DOHH2 (cell line): ENCODE results near the gene NXF1.

Source experiments
- H3F3A ChIP-seq: fragments of 200-600 bp; sonication (generic), shearing (Covaris generic); 2 replicates; pipeline ENCODE4 v1.6.0; 2016; ENCODE audit warnings: antibody characterized with exemption, mild to moderate bottlenecking; ENCODE audit not compliant: control insufficient read depth, insufficient read depth
- H3K27ac ChIP-seq: fragments of 200-600 bp; sonication (generic); 2 replicates; pipeline ENCODE4 v1.5.1; 2014; ENCODE audit warnings: low read depth, mild to moderate bottlenecking, low read length, moderate library complexity
- H3K27me3 ChIP-seq: fragments of 200-600 bp; sonication (generic); 2 replicates; pipeline ENCODE4 v1.6.1; 2014; ENCODE audit warnings: mild to moderate bottlenecking, low read length, mixed read lengths; ENCODE audit not compliant: control insufficient read depth
- H3K36me3 ChIP-seq: fragments of 200-600 bp; sonication (generic); 2 replicates; pipeline ENCODE4 v1.6.1; 2014; ENCODE audit warnings: mild to moderate bottlenecking, low read length, moderate library complexity, mixed read lengths; ENCODE audit not compliant: control insufficient read depth
- H3K4me1 ChIP-seq: fragments of 200-600 bp; sonication (generic); 2 replicates; pipeline ENCODE4 v1.6.1; 2014; ENCODE audit warnings: mild to moderate bottlenecking, low read length, mixed read lengths; ENCODE audit not compliant: control insufficient read depth
- H3K4me2 ChIP-seq: fragments of 200-600 bp; sonication (generic); 2 replicates; pipeline ENCODE4 v1.6.0; 2014; ENCODE audit warnings: mild to moderate bottlenecking, low read length, moderate library complexity
- H3K4me3 ChIP-seq: fragments of 200-600 bp; sonication (generic); 2 replicates; pipeline ENCODE4 v1.5.1; 2014; ENCODE audit warnings: mild to moderate bottlenecking, low read length, mixed read lengths
- H3K79me2 ChIP-seq: fragments of 200-600 bp; sonication (generic); 2 replicates; pipeline ENCODE4 v1.6.1; 2014; ENCODE audit warnings: mild to moderate bottlenecking, low read length, mixed read lengths; ENCODE audit not compliant: control insufficient read depth
- H3K9me2 ChIP-seq: fragments of 200-600 bp; sonication (generic); replicated peaks from 2 replicates; pipeline ENCODE4 v1.6.1; 2014; ENCODE audit warnings: mild to moderate bottlenecking, low read length, mixed read lengths; ENCODE audit not compliant: control insufficient read depth
- H3K9me3 ChIP-seq: fragments of 200-600 bp; sonication (generic); 2 replicates; pipeline ENCODE4 v1.6.1; 2014; ENCODE audit warnings: antibody characterized with exemption, low read length, mixed read lengths; ENCODE audit not compliant: control insufficient read depth, insufficient read depth
- H4K20me1 ChIP-seq: fragments of 200-600 bp; sonication (generic); 2 replicates; pipeline ENCODE4 v1.6.0; 2014; ENCODE audit warnings: low read depth, mild to moderate bottlenecking, antibody characterized with exemption, low read length, moderate library complexity; ENCODE audit not compliant: control insufficient read depth, insufficient read depth
- CTCF ChIP-seq: fragments of 200-600 bp; sonication (generic); IDR thresholded peaks from one replicate; pipeline ENCODE4 v1.5.1; 2014; ENCODE audit warnings: antibody characterized with exemption, mild to moderate bottlenecking, low read depth, low read length; ENCODE audit not compliant: poor library complexity, severe bottlenecking
- EZH2phosphoT487 ChIP-seq: fragments of 200-600 bp; sonication (generic); IDR thresholded peaks from 2 replicates; pipeline ENCODE4 v1.6.1; 2017; ENCODE audit warnings: borderline replicate concordance, mild to moderate bottlenecking, antibody characterized with exemption, low read length, moderate library complexity, mixed read lengths

The NXF1 gene

GRCh38 chr11:62777389-62777788, 27.9 kb downstream of the NXF1 start:
- Histone ChIP-seq H3K9me2 (no peaks in the 10 kb centered on the region), H3K79me2 (peaks cover 23% of the 10 kb centered on the region), H3F3A (no peaks in the 10 kb centered on the region), H3K4me3 (no peak overlapping the region), H3K27me3 (no peaks in the 10 kb centered on the region), H3K36me3 (peaks cover 42% of the 10 kb centered on the region), H3K9me3 (no peaks in the 10 kb centered on the region), H4K20me1 (no peaks in the 10 kb centered on the region), H3K27ac (no peak overlapping the region), H3K4me1 (peaks cover 12% of the 10 kb centered on the region), H3K4me2 (no peak overlapping the region)
- TF ChIP-seq CTCF (no peak), EZH2phosphoT487 (no peak)

GRCh38 chr11:62775646-62776045, 29.6 kb downstream of the NXF1 start:
- no peak for TF ChIP-seq EZH2phosphoT487
- no peak for TF ChIP-seq CTCF
- Histone ChIP-seq H3K4me2 (no peak overlapping the region), H4K20me1 (no peaks in the 10 kb centered on the region), H3K9me2 (no peaks in the 10 kb centered on the region), H3K79me2 (peaks cover 34% of the 10 kb centered on the region), H3F3A (peaks cover 3% of the 10 kb centered on the region; the same call in 1 of the 2 replicates), H3K27me3 (no peaks in the 10 kb centered on the region), H3K4me1 (peaks cover 19% of the 10 kb centered on the region), H3K9me3 (no peaks in the 10 kb centered on the region), H3K27ac (no peak overlapping the region), H3K36me3 (peaks cover 37% of the 10 kb centered on the region), H3K4me3 (no peak overlapping the region)

GRCh38 chr11:62774407-62774806, 30.8 kb downstream of the NXF1 start:
- Histone ChIP-seq H3K36me3 (peaks cover 38% of the 10 kb centered on the region), H4K20me1 (no peaks in the 10 kb centered on the region), H3K9me3 (no peaks in the 10 kb centered on the region), H3K9me2 (no peaks in the 10 kb centered on the region), H3K4me1 (peaks cover 31% of the 10 kb centered on the region), H3K79me2 (peaks cover 37% of the 10 kb centered on the region), H3K4me3 (no peak overlapping the region), H3K4me2 (no peak overlapping the region), H3K27ac (no peak overlapping the region), H3K27me3 (no peaks in the 10 kb centered on the region), H3F3A (peaks cover 13% of the 10 kb centered on the region)
- TF ChIP-seq CTCF, result no peak
- no peak for TF ChIP-seq EZH2phosphoT487
